ENCODE data around the gene UNC13D. TPM values are rescaled to one million over a fixed set of nuclear protein-coding genes. Genes with fewer than 3 reads are reported as not detected.

The UNC13D gene
- total and polyA plus RNA-seq, 12 donors, result 3.0 to 20.7 (median 8.5) TPM

DNA sequence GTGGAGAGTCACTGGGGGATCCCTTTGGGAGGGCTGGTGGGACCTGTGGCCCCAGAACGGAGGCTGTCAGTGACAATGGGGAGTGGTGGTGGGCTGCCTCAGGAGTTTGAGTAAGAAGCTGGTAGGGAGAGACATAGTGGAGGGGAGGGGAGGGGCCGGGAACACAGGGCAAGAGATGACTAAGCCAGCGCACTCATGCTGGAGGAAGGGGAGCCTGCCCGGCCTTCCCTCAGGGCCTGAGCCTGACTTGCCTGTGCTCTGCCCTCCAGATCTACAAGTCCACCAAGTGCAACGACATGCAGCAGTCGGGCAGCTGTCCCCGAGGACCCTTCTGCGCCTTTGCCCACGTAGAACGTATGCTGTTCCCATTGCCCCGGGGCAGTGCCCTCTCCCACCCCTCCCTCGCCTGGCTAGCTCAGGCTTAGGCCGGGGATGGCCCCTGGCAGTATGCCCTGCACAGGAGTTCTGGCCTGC, 29.3 kb downstream of the UNC13D start:
- ATAC-seq (no peak), DNase-seq (no peak)
- peaks cover 2 to 100% (median 80%) of the 10 kb centered on the region in 9 donors for H3K36me3 ChIP-seq
- peaks cover 3 to 11% (median 6%) of the 10 kb centered on the region in 9 donors for H3K4me1 ChIP-seq
- no peaks in the 10 kb centered on the region for H3K9me3 ChIP-seq
- no peak overlapping the region for H3K27ac ChIP-seq
- intact Hi-C loops (cut with DNase I), result no loop called here
- H3K4me3 ChIP-seq, result no peak overlapping the region
- 92 to 95% methylated on average over 11 to 13 of the region's 13 CpGs for WGBS, 2 donors
- H3K27me3 ChIP-seq, result no peaks in the 10 kb centered on the region
- TF ChIP-seq, protein P1, sequence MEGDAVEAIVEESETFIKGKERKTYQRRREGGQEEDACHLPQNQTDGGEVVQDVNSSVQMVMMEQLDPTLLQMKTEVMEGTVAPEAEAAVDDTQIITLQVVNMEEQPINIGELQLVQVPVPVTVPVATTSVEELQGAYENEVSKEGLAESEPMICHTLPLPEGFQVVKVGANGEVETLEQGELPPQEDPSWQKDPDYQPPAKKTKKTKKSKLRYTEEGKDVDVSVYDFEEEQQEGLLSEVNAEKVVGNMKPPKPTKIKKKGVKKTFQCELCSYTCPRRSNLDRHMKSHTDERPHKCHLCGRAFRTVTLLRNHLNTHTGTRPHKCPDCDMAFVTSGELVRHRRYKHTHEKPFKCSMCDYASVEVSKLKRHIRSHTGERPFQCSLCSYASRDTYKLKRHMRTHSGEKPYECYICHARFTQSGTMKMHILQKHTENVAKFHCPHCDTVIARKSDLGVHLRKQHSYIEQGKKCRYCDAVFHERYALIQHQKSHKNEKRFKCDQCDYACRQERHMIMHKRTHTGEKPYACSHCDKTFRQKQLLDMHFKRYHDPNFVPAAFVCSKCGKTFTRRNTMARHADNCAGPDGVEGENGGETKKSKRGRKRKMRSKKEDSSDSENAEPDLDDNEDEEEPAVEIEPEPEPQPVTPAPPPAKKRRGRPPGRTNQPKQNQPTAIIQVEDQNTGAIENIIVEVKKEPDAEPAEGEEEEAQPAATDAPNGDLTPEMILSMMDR (IDR thresholded peaks at IDR 0.05), result no peak

DNA sequence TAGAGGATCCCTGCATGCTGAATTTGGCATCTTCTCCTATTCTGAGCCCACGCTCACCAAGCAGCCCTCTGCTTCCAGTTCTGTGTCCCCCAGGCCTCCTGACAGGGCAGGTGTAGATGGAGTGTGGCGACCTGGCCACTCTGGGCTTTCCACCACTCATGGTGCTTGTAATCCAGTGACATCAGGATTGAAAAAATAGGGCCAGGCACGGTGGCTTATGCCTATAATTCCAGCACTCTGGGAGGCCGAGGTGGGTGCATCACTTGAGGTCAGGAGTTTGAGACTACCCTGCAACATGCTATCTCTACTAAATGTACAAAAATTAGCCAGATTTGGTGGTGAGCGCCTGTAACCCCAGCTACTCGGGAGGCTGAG, 30.2 kb downstream of the UNC13D start:
- Histone ChIP-seq H3K27me3 (no peaks in the 10 kb centered on the region), H3K4me1 (peaks cover 12 to 20% (median 15%) of the 10 kb centered on the region in 9 donors), H3K27ac (no peak overlapping the region), H3K36me3 (peaks cover 0 to 96% (median 74%) of the 10 kb centered on the region in 9 donors), H3K4me3 (no peak overlapping the region), H3K9me3 (no peaks in the 10 kb centered on the region)
- intact Hi-C loops (cut with DNase I), result no loop called here
- WGBS, 2 donors, result 86 to 93% methylated on average over 6 of the region's 6 CpGs
- TF ChIP-seq, protein P1 (IDR thresholded peaks at IDR 0.05), result no peak
- ATAC-seq, result no peak
- DNase-seq, result no peak

DNA sequence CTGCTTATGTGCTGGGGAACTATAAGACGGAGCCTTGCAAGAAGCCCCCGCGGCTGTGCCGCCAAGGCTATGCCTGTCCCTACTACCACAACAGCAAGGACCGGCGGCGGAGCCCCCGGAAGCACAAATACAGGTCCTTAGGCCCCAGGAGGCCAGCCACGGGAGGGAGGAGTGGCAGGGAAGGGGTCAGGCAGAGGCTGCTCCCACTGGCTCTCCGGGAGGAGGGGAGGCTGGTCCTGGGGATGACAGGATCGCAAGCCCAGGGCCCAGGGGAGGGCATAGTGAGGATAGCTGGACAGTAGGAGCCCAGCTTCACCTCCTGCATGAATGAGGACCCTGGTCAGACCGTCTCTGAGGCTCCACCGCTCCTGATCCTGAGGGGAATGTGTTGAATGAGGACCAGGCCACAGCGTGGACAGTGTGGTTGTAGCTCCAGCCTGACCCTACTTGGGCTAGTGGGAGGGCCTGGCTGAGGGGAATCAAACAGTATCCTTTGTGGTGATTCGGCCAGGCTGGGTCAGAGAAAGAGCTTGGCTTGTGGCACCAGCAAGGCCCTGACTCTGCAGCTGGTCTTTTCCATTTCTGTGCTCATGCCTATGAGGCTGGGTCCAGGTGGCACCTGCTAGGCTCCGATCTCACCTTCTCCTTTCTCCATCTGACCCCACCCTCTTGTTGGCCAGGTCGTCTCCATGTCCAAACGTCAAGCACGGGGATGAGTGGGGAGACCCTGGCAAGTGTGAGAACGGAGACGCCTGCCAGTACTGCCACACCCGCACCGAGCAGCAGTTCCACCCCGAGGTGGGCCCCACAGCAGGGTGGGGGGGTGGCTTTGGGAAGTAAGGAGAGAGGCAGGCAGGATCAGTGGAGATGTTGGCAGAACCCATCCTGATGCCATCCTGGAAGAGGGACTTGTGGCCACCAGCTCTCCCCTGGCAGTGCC, 30.9 kb downstream of the UNC13D start:
- TF ChIP-seq, protein P1 (IDR thresholded peaks at IDR 0.05), result no peak
- 88 to 89% methylated on average over 24 of the region's 24 CpGs for WGBS, 2 donors
- Histone ChIP-seq H3K36me3 (peaks cover 0 to 90% (median 67%) of the 10 kb centered on the region in 9 donors), H3K4me1 (peaks cover 12 to 26% (median 20%) of the 10 kb centered on the region in 9 donors), H3K9me3 (no peaks in the 10 kb centered on the region), H3K27ac (no peak overlapping the region), H3K4me3 (no peak overlapping the region), H3K27me3 (no peaks in the 10 kb centered on the region)
- DNase-seq (no peak), ATAC-seq (no peak)
- intact Hi-C loops (cut with DNase I), result no loop called here

DNA sequence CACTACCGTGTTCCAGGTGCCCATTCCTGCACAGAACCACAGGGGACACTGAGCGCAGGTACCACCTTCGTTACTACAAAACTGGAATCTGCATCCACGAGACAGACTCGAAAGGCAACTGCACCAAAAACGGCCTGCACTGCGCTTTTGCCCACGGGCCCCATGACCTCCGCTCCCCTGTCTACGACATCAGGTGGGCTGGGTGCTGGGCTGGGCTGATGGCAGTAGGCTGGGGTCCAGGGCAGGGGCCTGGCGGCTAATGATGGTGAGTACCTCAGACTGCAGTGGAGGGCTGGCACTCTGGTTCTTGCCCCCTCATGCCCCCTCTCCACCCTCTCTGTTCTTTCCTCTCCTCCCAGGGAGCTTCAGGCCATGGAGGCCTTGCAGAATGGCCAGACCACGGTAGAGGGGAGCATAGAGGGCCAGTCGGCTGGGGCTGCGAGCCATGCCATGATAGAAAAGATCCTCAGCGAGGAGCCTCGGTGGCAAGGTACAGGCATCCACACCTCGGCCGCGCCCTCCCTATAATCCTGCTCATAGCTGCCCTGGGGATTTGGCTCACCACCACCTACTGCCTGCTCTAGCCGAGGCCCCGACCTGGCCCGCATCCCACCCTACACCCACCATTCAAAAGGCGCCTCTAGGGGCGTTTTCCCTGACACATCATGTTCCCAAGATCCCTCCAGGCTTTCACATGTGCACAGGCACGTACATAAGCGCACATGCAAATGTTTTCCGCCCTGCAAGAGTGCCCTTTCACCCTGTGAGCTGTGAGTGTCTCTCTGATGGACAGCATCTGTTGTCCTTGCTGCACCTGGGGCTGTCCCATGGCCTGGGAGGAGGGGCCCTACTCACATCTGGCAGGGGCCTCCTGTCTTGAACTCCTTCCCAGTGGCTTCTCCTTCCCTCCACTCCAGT, 31.8 kb downstream of the UNC13D start:
- Histone ChIP-seq H3K36me3 (peaks cover 0 to 80% (median 60%) of the 10 kb centered on the region in 9 donors), H3K27me3 (no peaks in the 10 kb centered on the region), H3K9me3 (no peaks in the 10 kb centered on the region), H3K4me1 (peaks cover 12 to 36% (median 29%) of the 10 kb centered on the region in 9 donors), H3K4me3 (no peak overlapping the region), H3K27ac (no peak overlapping the region)
- TF ChIP-seq, protein P1 (IDR thresholded peaks at IDR 0.05), result no peak
- ATAC-seq, result no peak
- no peak for DNase-seq
- WGBS, 2 donors, result 93 to 95% methylated on average over 27 of the region's 27 CpGs
- intact Hi-C loops (cut with DNase I), result no loop called here
